DND-41 (cell line): ENCODE measurements around the gene RETNLB.

Source experiments
- EZH2 ChIP-seq: IDR thresholded peaks from 3 replicates; pipeline ENCODE4 v1.6.1; 2012; ENCODE audit warnings: borderline replicate concordance, low read depth, mild to moderate bottlenecking, moderate library complexity, low read length, inconsistent platforms; ENCODE audit not compliant: severe bottlenecking
- TF ChIP-seq, protein P1 (sequence below): IDR thresholded peaks from 2 replicates; pipeline ENCODE4 v1.5.1; 2012; ENCODE audit warnings: borderline replicate concordance, low read length, moderate library complexity, mild to moderate bottlenecking; ENCODE audit not compliant: poor library complexity, severe bottlenecking; ENCODE audit errors: extremely low read depth

DNA sequence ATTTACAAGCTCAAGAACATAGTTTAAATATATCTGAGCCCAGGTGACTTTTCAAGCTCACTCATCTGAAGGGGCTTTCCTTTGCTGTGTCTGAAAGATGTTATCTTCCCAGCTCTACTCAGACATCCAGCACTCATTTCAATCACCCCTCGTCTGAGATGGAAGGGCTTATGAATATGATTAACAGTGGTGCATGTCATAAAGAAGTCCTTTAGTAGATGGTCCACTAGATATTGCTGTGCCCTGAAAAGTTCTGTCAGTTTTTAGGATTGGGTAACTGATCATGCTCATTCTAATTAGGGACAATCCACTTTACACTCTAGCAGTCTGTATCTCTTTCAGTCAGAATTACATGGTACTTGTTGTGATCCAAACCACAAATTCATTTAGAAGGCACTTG, 28.3 kb downstream of the RETNLB start:
- TF ChIP-seq, protein P1, sequence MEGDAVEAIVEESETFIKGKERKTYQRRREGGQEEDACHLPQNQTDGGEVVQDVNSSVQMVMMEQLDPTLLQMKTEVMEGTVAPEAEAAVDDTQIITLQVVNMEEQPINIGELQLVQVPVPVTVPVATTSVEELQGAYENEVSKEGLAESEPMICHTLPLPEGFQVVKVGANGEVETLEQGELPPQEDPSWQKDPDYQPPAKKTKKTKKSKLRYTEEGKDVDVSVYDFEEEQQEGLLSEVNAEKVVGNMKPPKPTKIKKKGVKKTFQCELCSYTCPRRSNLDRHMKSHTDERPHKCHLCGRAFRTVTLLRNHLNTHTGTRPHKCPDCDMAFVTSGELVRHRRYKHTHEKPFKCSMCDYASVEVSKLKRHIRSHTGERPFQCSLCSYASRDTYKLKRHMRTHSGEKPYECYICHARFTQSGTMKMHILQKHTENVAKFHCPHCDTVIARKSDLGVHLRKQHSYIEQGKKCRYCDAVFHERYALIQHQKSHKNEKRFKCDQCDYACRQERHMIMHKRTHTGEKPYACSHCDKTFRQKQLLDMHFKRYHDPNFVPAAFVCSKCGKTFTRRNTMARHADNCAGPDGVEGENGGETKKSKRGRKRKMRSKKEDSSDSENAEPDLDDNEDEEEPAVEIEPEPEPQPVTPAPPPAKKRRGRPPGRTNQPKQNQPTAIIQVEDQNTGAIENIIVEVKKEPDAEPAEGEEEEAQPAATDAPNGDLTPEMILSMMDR, result no peak
- no peak for TF ChIP-seq EZH2
